Measurements from ENCODE around the gene SLC1A2.

Gene SLC1A2

DNA sequence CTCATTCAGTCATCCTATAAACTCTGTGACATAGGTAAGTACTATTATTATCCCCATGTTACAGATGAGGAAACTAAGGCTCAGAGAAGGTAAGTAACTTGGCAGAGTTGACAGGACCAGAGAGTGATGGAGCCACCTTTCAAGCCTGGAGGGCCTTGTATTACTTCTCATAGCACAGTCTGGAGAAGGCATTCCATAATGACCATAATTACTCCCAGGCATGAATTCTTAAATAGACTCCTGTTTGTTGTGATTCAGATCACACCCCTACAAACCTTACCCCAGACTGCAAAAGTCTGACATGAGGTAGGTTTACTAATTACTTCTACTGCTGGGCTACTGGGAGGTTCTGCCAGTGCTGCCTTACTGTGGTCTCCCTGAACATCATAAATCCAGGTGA, 203.4 kb downstream of the SLC1A2 start:
- Histone ChIP-seq H3K9ac (ENCODE audit: low read length) (no peak overlapping the region), H3K27ac (ENCODE audit: low read depth, low read length) (no peak overlapping the region), H3K4me3 (ENCODE audit: low read length) (no peak overlapping the region), H3K27me3 (ENCODE audit: control insufficient read depth, insufficient read depth, low read length) (no peaks in the 10 kb centered on the region), H3K4me1 (ENCODE audit: control insufficient read depth, insufficient read depth, low read length) (no peaks in the 10 kb centered on the region), H3K36me3 (ENCODE audit: control insufficient read depth, insufficient read depth, low read length) (peaks cover 20% of the 10 kb centered on the region)

- Histone ChIP-seq H3K4me1 (ENCODE audit: control insufficient read depth, insufficient read depth, low read length) (no peaks in the 10 kb centered on the region), H3K36me3 (ENCODE audit: control insufficient read depth, insufficient read depth, low read length) (peaks cover 18% of the 10 kb centered on the region), H3K27ac (ENCODE audit: low read depth, low read length) (no peak overlapping the region)
Observed at GRCh38 chr11:35214792-35215193, 204.6 kb downstream of the SLC1A2 start.

DNA sequence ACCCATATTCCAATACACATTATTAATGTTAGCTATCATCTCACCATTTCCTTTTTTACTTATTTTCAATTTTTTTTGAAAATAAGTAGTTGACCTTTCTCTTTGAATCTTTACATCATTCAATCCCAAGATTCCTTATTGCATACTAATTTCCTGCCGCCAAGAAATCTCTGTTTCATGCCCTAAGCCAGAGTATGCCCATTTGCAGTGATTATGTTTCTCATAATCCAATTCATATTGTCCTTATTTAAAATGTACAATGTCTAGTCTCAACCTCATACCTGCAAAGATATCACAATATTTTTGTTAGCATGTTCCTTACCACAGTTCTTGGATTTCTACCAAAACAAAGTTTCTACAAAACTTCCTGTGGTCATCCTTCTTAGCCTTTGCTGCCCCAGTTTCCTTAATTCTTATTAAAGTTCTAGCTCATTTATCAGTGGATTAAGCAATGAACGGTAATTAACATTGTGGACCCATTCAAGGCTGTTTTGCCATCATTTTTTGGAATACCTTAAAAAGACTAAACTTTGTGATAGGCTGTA, 205.1 kb downstream of the SLC1A2 start:
- Histone ChIP-seq H3K4me3 (ENCODE audit: low read length) (no peak overlapping the region), H3K4me1 (ENCODE audit: control insufficient read depth, insufficient read depth, low read length) (no peaks in the 10 kb centered on the region), H3K9ac (ENCODE audit: low read length) (no peak overlapping the region), H3K27ac (ENCODE audit: low read depth, low read length) (no peak overlapping the region), H3K36me3 (ENCODE audit: control insufficient read depth, insufficient read depth, low read length) (peaks cover 18% of the 10 kb centered on the region), H3K27me3 (ENCODE audit: control insufficient read depth, insufficient read depth, low read length) (no peaks in the 10 kb centered on the region)

More at GRCh38 chr11:35214792-35215193, 204.6 kb downstream of the SLC1A2 start:
- Histone ChIP-seq H3K27me3 (ENCODE audit: control insufficient read depth, insufficient read depth, low read length) (no peaks in the 10 kb centered on the region), H3K4me3 (ENCODE audit: low read length) (no peak overlapping the region), H3K9ac (ENCODE audit: low read length) (no peak overlapping the region)

DNA sequence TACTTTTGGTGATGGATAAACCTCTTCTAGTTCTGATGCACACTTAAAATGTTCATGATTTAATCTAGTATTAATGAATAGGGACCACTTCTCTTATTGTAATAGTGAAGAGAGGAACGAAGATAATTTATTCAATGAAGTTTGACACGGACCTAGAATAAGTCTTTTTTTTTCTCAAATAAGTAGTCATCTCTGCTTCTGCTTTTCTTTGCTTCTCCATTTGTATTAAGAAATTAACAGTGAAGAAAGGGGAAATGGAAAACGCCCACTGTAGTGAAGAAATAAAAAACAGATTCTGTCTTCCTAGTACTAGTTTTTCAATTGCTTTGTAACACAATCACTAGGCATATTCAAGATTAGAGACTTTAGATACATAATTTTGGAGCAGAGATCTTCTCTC, 207.4 kb downstream of the SLC1A2 start:
- Histone ChIP-seq H3K36me3 (ENCODE audit: control insufficient read depth, insufficient read depth, low read length) (peaks cover 15% of the 10 kb centered on the region), H3K9ac (ENCODE audit: low read length) (no peak overlapping the region), H3K27ac (ENCODE audit: low read depth, low read length) (no peak overlapping the region), H3K27me3 (ENCODE audit: control insufficient read depth, insufficient read depth, low read length) (no peaks in the 10 kb centered on the region), H3K4me1 (ENCODE audit: control insufficient read depth, insufficient read depth, low read length) (no peaks in the 10 kb centered on the region), H3K4me3 (ENCODE audit: low read length) (no peak overlapping the region)

- H3K4me3 ChIP-seq (ENCODE audit: low read length), result no peak overlapping the region
- no peak overlapping the region for H3K27ac ChIP-seq (ENCODE audit: low read depth, low read length)
- peaks cover 14% of the 10 kb centered on the region for H3K36me3 ChIP-seq (ENCODE audit: control insufficient read depth, insufficient read depth, low read length)
- H3K27me3 ChIP-seq (ENCODE audit: control insufficient read depth, insufficient read depth, low read length), result no peaks in the 10 kb centered on the region
- H3K4me1 ChIP-seq (ENCODE audit: control insufficient read depth, insufficient read depth, low read length), result no peaks in the 10 kb centered on the region
- H3K9ac ChIP-seq (ENCODE audit: low read length), result no peak overlapping the region
Observed at GRCh38 chr11:35210876-35211546, 208.3 kb downstream of the SLC1A2 start.

DNA sequence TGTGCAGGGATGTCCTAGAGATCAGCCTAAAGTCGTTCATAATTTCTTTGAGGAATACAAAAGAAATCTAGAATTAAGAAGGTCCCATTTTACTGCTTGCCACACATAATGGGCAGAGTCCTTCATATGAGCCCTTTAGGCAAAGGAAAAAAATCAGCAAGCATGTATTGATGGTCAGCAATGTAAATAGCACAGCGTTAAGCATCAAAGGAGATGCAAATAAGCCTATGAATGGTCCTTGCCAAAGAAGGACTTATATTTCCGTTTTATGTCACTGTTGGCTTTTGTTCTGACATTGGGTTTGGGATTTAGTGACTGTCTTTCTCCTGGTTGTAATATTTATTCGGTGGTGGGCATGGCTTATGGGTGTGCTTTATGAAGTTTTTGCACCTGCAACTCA, 210.6 kb downstream of the SLC1A2 start:
- Histone ChIP-seq H3K27me3 (ENCODE audit: control insufficient read depth, insufficient read depth, low read length) (no peaks in the 10 kb centered on the region), H3K4me1 (ENCODE audit: control insufficient read depth, insufficient read depth, low read length) (no peaks in the 10 kb centered on the region), H3K36me3 (ENCODE audit: control insufficient read depth, insufficient read depth, low read length) (peaks cover 12% of the 10 kb centered on the region), H3K9ac (ENCODE audit: low read length) (no peak overlapping the region), H3K27ac (ENCODE audit: low read depth, low read length) (no peak overlapping the region), H3K4me3 (ENCODE audit: low read length) (no peak overlapping the region)

GRCh38 chr11:35207471-35208403, 211.6 kb downstream of the SLC1A2 start:
- no peak overlapping the region for H3K9ac ChIP-seq (ENCODE audit: low read length)
- H3K4me1 ChIP-seq (ENCODE audit: control insufficient read depth, insufficient read depth, low read length), result no peaks in the 10 kb centered on the region
- H3K27me3 ChIP-seq (ENCODE audit: control insufficient read depth, insufficient read depth, low read length), result no peaks in the 10 kb centered on the region
- H3K36me3 ChIP-seq (ENCODE audit: control insufficient read depth, insufficient read depth, low read length), result peaks cover 12% of the 10 kb centered on the region
- no peak overlapping the region for H3K4me3 ChIP-seq (ENCODE audit: low read length)
- no peak overlapping the region for H3K27ac ChIP-seq (ENCODE audit: low read depth, low read length)

DNA sequence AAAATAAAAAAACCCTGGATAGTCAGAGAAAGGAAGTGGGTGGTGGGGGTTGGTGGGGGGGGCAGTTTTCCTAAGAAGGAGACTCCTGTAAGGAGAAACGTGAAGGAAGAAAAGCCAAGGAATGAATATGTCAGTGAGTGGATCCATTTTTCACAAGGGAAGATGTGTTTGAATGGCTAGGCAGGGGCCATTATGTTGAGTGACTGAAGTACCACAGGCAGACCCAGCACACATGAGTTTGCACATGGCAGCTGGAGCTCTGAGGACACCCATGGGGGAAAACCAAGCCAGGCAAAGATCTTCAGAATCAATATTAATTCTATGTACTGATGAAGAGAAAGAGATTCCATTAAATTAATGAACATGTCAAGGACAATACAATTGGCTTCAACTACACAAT, 212.7 kb downstream of the SLC1A2 start:
- Histone ChIP-seq H3K9ac (ENCODE audit: low read length) (no peak overlapping the region), H3K36me3 (ENCODE audit: control insufficient read depth, insufficient read depth, low read length) (peaks cover 9% of the 10 kb centered on the region), H3K27me3 (ENCODE audit: control insufficient read depth, insufficient read depth, low read length) (no peaks in the 10 kb centered on the region), H3K4me1 (ENCODE audit: control insufficient read depth, insufficient read depth, low read length) (no peaks in the 10 kb centered on the region), H3K27ac (ENCODE audit: low read depth, low read length) (no peak overlapping the region), H3K4me3 (ENCODE audit: low read length) (no peak overlapping the region)

DNA sequence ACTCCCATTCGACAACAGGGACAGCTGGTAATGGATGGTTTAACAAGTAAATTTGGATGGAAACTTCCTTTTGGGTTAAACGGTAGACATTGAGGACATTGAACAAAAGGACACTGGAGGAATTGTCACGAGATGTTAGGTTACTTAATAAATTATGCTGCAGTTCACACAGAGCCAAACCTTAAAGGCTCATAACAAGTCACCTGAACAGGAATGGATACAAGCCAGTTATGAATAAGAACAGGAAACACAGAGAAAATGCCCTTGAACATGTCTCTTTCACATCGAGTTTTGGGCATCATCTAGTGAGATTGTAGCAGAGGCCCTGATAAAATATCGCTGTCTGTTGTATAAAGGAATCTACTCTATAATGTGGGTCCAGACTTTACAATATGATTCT, 214.7 kb downstream of the SLC1A2 start:
- H3K4me1 ChIP-seq (ENCODE audit: control insufficient read depth, insufficient read depth, low read length), result no peaks in the 10 kb centered on the region
- no peak overlapping the region for H3K27ac ChIP-seq (ENCODE audit: low read depth, low read length)
- no peaks in the 10 kb centered on the region for H3K27me3 ChIP-seq (ENCODE audit: control insufficient read depth, insufficient read depth, low read length)
- H3K9ac ChIP-seq (ENCODE audit: low read length), result no peak overlapping the region
- H3K36me3 ChIP-seq (ENCODE audit: control insufficient read depth, insufficient read depth, low read length), result peaks cover 7% of the 10 kb centered on the region
- H3K4me3 ChIP-seq (ENCODE audit: low read length), result no peak overlapping the region

Measured in rectal smooth muscle tissue (tissue), 1 donor.